Measurements from ENCODE around the gene DIAPH1.

DNA sequence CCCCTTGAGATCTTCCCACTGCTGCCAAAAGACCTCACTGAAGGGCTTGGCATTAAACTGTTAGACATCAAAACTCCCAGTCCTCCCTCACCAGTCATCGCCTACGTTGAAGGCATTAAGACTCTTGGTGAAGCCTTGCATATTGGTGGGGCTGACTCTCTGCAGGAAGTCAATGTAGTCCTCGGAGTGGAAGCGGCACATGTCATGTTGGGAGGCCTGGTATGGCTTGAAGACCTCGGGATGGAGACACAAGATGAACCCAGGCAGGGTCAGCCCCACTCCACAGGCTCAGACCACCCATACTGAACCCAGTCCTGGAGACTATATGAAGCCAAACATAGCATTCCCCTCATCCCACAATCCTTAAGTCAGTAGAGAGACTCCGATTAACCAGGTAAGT lies 15.9 kb upstream of the DIAPH1 start:
- TF ChIP-seq, protein P1, sequence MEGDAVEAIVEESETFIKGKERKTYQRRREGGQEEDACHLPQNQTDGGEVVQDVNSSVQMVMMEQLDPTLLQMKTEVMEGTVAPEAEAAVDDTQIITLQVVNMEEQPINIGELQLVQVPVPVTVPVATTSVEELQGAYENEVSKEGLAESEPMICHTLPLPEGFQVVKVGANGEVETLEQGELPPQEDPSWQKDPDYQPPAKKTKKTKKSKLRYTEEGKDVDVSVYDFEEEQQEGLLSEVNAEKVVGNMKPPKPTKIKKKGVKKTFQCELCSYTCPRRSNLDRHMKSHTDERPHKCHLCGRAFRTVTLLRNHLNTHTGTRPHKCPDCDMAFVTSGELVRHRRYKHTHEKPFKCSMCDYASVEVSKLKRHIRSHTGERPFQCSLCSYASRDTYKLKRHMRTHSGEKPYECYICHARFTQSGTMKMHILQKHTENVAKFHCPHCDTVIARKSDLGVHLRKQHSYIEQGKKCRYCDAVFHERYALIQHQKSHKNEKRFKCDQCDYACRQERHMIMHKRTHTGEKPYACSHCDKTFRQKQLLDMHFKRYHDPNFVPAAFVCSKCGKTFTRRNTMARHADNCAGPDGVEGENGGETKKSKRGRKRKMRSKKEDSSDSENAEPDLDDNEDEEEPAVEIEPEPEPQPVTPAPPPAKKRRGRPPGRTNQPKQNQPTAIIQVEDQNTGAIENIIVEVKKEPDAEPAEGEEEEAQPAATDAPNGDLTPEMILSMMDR (IDR thresholded peaks at IDR 0.05; ENCODE audit: low read depth, low read length): no peak
- TF ChIP-seq EZH2phosphoT487 (IDR thresholded peaks at IDR 0.05; ENCODE audit: low read depth): no peak

Measured in OCI-LY3 (cell line).